ENCODE measurements around the gene GRID1.

DNA sequence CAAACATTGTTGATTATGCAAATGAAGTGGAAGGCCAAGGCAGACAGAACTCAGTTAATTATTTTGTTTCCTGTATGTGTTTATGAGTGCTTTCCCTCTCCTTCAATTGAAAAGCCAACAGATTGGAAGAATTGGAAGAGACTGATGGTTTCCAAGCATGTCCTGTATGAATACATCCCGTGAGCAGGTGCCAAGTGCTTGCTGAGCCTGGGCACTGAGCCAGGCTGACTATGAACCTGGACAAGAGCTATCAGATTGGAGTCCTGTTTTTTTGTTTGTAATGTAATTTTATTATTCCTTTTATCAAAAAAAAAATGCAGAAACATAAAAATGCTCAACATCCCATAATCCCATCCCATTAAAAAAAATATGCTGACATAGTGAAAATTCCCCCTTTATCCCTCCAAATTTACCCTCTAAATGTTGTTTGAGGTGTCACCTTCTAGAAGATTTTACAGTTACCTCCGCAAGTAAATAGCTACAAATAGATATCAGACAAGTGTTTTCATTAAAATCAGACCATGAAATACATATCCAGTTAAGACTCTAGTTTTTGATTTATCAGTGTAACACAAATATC is 449.5 kb downstream of the GRID1 start:
- TF ChIP-seq, protein P1, sequence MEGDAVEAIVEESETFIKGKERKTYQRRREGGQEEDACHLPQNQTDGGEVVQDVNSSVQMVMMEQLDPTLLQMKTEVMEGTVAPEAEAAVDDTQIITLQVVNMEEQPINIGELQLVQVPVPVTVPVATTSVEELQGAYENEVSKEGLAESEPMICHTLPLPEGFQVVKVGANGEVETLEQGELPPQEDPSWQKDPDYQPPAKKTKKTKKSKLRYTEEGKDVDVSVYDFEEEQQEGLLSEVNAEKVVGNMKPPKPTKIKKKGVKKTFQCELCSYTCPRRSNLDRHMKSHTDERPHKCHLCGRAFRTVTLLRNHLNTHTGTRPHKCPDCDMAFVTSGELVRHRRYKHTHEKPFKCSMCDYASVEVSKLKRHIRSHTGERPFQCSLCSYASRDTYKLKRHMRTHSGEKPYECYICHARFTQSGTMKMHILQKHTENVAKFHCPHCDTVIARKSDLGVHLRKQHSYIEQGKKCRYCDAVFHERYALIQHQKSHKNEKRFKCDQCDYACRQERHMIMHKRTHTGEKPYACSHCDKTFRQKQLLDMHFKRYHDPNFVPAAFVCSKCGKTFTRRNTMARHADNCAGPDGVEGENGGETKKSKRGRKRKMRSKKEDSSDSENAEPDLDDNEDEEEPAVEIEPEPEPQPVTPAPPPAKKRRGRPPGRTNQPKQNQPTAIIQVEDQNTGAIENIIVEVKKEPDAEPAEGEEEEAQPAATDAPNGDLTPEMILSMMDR (IDR thresholded peaks at IDR 0.05), result no peak
- no peak for TF ChIP-seq POLR2A (IDR thresholded peaks at IDR 0.05)
